Measurements from ENCODE around the gene STK16. TPM values are rescaled to one million over a fixed set of nuclear protein-coding genes. Genes with fewer than 3 reads are reported as not detected.
A peak's percentile ranks its signal among the peaks of the same experiment; 100 is the strongest.

Gene STK16
- total and polyA plus RNA-seq, 2 of the 13 experiments (the other 11 are each of a cell fraction or from before 2014, with no cell fraction given) = 28.0 to 50.9 TPM

GRCh38 chr2:219230059-219230540 lies 15.2 kb upstream of the STK16 start (continued):
- TF ChIP-seq, protein P1, sequence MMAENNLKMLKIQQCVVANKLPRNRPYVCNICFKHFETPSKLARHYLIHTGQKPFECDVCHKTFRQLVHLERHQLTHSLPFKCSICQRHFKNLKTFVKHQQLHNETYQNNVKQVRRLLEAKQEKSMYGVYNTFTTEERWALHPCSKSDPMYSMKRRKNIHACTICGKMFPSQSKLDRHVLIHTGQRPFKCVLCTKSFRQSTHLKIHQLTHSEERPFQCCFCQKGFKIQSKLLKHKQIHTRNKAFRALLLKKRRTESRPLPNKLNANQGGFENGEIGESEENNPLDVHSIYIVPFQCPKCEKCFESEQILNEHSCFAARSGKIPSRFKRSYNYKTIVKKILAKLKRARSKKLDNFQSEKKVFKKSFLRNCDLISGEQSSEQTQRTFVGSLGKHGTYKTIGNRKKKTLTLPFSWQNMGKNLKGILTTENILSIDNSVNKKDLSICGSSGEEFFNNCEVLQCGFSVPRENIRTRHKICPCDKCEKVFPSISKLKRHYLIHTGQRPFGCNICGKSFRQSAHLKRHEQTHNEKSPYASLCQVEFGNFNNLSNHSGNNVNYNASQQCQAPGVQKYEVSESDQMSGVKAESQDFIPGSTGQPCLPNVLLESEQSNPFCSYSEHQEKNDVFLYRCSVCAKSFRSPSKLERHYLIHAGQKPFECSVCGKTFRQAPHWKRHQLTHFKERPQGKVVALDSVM (CRISPR knock-in tag; IDR thresholded peaks at IDR 0.05) = peak; percentile 21; the same call in 1 of the 2 replicates
- TF ChIP-seq YEATS2 (CRISPR knock-in tag; IDR thresholded peaks at IDR 0.05; ENCODE audit: borderline replicate concordance) (0 out of 2 replicates have a peak, but pooled peaks have one; percentile 6), ZNF224 (CRISPR knock-in tag; IDR thresholded peaks at IDR 0.05) (peak; percentile 22; the same call in 1 of the 2 replicates), ZNF749 (CRISPR knock-in tag; IDR thresholded peaks at IDR 0.05; ENCODE audit: borderline replicate concordance) (0 out of 2 replicates have a peak, but pooled peaks have one; percentile 20), AGO1 (IDR thresholded peaks at IDR 0.05; ENCODE audit: low read depth, low read length, poor library complexity, severe bottlenecking) (peak; percentile 8), ZBTB37 (CRISPR knock-in tag; IDR thresholded peaks at IDR 0.05) (0 out of 2 replicates have a peak, but pooled peaks have one; percentile 14), AFF4 (CRISPR knock-in tag; IDR thresholded peaks at IDR 0.05) (0 out of 2 replicates have a peak, but pooled peaks have one; percentile 19), ZNF256 (CRISPR knock-in tag; conservative IDR thresholded peaks at IDR 0.05) (0 out of 2 replicates have a peak, but pooled peaks have one; percentile 82), ZNF468 (CRISPR knock-in tag; IDR thresholded peaks at IDR 0.05) (no peak), ZNF563 (CRISPR knock-in tag; IDR thresholded peaks at IDR 0.05) (0 out of 2 replicates have a peak, but pooled peaks have one; percentile 55), ERF (CRISPR knock-in tag; IDR thresholded peaks at IDR 0.05) (0 out of 2 replicates have a peak, but pooled peaks have one; percentile 4), ZFP90 (CRISPR knock-in tag; IDR thresholded peaks at IDR 0.05; ENCODE audit: borderline replicate concordance) (peak; percentile 66), MTA1 (CRISPR knock-in tag; IDR thresholded peaks at IDR 0.05; ENCODE audit: borderline replicate concordance) (peak; percentile 43; the same call in 1 of the 2 replicates), ZNF121 (CRISPR knock-in tag; IDR thresholded peaks at IDR 0.05) (no peak), ZNF367 (CRISPR knock-in tag; IDR thresholded peaks at IDR 0.05; ENCODE audit: borderline replicate concordance) (0 out of 2 replicates have a peak, but pooled peaks have one; percentile 15), TCF7L2 (IDR thresholded peaks at IDR 0.05; ENCODE audit: low read depth, low read length) (no peak), ZNF766 (CRISPR knock-in tag; IDR thresholded peaks at IDR 0.05; ENCODE audit: borderline replicate concordance) (peak; percentile 16; the same call in 1 of the 2 replicates), ZNF564 (CRISPR knock-in tag; IDR thresholded peaks at IDR 0.05) (peak; percentile 55; the same call in 1 of the 2 replicates), ELF4 (CRISPR knock-in tag; IDR thresholded peaks at IDR 0.05; ENCODE audit: borderline replicate concordance) (no peak; the same call in 1 of the 2 replicates)
- TF ChIP-seq, protein P2, sequence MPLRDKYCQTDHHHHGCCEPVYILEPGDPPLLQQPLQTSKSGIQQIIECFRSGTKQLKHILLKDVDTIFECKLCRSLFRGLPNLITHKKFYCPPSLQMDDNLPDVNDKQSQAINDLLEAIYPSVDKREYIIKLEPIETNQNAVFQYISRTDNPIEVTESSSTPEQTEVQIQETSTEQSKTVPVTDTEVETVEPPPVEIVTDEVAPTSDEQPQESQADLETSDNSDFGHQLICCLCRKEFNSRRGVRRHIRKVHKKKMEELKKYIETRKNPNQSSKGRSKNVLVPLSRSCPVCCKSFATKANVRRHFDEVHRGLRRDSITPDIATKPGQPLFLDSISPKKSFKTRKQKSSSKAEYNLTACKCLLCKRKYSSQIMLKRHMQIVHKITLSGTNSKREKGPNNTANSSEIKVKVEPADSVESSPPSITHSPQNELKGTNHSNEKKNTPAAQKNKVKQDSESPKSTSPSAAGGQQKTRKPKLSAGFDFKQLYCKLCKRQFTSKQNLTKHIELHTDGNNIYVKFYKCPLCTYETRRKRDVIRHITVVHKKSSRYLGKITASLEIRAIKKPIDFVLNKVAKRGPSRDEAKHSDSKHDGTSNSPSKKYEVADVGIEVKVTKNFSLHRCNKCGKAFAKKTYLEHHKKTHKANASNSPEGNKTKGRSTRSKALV (CRISPR knock-in tag; IDR thresholded peaks at IDR 0.05) = peak; percentile 77; the same call in 1 of the 2 replicates
